ENCODE measurements around the gene KIDINS220. TPM values are rescaled to one million over a fixed set of nuclear protein-coding genes. Genes with fewer than 3 reads are reported as not detected.

KIDINS220 gene
- total RNA-seq, 1 donor from 2014 or later: 47.8 TPM

GRCh38 chr2:8833853-8834252, 3.6 kb downstream of the KIDINS220 start:
- no peak overlapping the region for H3K27ac ChIP-seq (ENCODE audit: low read depth, low read length)
- no peaks in the 10 kb centered on the region for H3K36me3 ChIP-seq (ENCODE audit: insufficient read depth, low read length)
- H3K79me2 ChIP-seq (ENCODE audit: insufficient read depth, low read length): peaks cover 85% of the 10 kb centered on the region
- no peak for FAIRE-seq
- no peaks in the 10 kb centered on the region for H3K9me3 Mint-ChIP-seq (ENCODE audit: unreplicated experiment)
- no peaks in the 10 kb centered on the region for H3K36me3 Mint-ChIP-seq (ENCODE audit: low read depth, unreplicated experiment)
- H3K4me2 ChIP-seq (ENCODE audit: low read length): no peak overlapping the region
- TF ChIP-seq EZH2 (IDR thresholded peaks at IDR 0.05; ENCODE audit: insufficient read depth, low read length) (no peak), CTCF (IDR thresholded peaks at IDR 0.05; ENCODE audit: insufficient read depth, low read depth, low read length) (no peak)
- DNase-seq (ENCODE audit: low read depth): no peak
- H3K9ac ChIP-seq (ENCODE audit: low read length): no peak overlapping the region
- H4K20me1 ChIP-seq (ENCODE audit: insufficient read depth, low read length): peaks cover 73% of the 10 kb centered on the region
- H3K9me3 ChIP-seq (ENCODE audit: insufficient read depth, low read depth, low read length): no peaks in the 10 kb centered on the region
- no peaks in the 10 kb centered on the region for H3K27me3 ChIP-seq (ENCODE audit: insufficient read depth, low read length)
- no peak overlapping the region for H2AFZ ChIP-seq (ENCODE audit: low read depth, low read length)
- H3K27ac Mint-ChIP-seq (ENCODE audit: unreplicated experiment): no peak overlapping the region
- H3K4me1 ChIP-seq (ENCODE audit: insufficient read depth, low read length): peaks cover 7% of the 10 kb centered on the region
- H3K4me3 ChIP-seq (ENCODE audit: insufficient read depth, low read depth, low read length): no peak overlapping the region
- no peak overlapping the region for H3K4me3 Mint-ChIP-seq (ENCODE audit: unreplicated experiment)
- H3K27me3 Mint-ChIP-seq (ENCODE audit: low read depth, unreplicated experiment): no peaks in the 10 kb centered on the region
- no peaks in the 10 kb centered on the region for H3K4me1 Mint-ChIP-seq (ENCODE audit: low read depth, unreplicated experiment)

DNA sequence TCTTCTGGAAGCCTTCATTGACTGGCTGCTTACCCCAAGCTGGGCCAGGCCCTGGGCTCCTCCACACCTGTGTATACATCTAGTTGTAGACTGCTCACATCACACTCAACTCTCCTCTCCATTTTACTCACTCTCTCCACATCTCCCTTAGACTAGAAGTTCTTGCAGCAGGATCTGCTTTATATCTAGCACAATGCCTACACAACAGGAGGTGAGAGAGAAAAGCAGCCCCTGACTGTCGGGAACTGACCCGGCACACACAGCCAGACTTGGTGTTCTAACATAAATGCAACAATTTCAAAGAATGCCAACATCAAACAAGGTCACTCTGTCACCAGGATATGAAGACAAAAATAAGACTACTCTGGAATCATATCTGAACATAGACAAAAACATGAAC, 5.9 kb downstream of the KIDINS220 start:
- no peaks in the 10 kb centered on the region for H3K4me1 Mint-ChIP-seq (ENCODE audit: low read depth, unreplicated experiment)
- H3K79me2 ChIP-seq (ENCODE audit: insufficient read depth, low read length): peaks cover 96% of the 10 kb centered on the region
- peaks cover 87% of the 10 kb centered on the region for H4K20me1 ChIP-seq (ENCODE audit: insufficient read depth, low read length)

More for the DNA sequence above, 5.9 kb downstream of the KIDINS220 start:
- H3K4me1 ChIP-seq (ENCODE audit: insufficient read depth, low read length): peaks cover 6% of the 10 kb centered on the region
- no peak overlapping the region for H3K9ac ChIP-seq (ENCODE audit: low read length)
- H3K4me2 ChIP-seq (ENCODE audit: low read length): no peak overlapping the region
- no peaks in the 10 kb centered on the region for H3K9me3 ChIP-seq (ENCODE audit: insufficient read depth, low read depth, low read length)
- DNase-seq (ENCODE audit: low read depth) (no peak), FAIRE-seq (no peak)
- no peak overlapping the region for H3K27ac ChIP-seq (ENCODE audit: low read depth, low read length)
- TF ChIP-seq CTCF (IDR thresholded peaks at IDR 0.05; ENCODE audit: insufficient read depth, low read depth, low read length) (no peak), EZH2 (IDR thresholded peaks at IDR 0.05; ENCODE audit: insufficient read depth, low read length) (no peak)
- no peaks in the 10 kb centered on the region for H3K36me3 Mint-ChIP-seq (ENCODE audit: low read depth, unreplicated experiment)
- no peak overlapping the region for H2AFZ ChIP-seq (ENCODE audit: low read depth, low read length)
- no peak overlapping the region for H3K27ac Mint-ChIP-seq (ENCODE audit: unreplicated experiment)
- H3K36me3 ChIP-seq (ENCODE audit: insufficient read depth, low read length): no peaks in the 10 kb centered on the region
- no peaks in the 10 kb centered on the region for H3K9me3 Mint-ChIP-seq (ENCODE audit: unreplicated experiment)
- no peaks in the 10 kb centered on the region for H3K27me3 ChIP-seq (ENCODE audit: insufficient read depth, low read length)
- H3K4me3 Mint-ChIP-seq (ENCODE audit: unreplicated experiment): no peak overlapping the region
- no peak overlapping the region for H3K4me3 ChIP-seq (ENCODE audit: insufficient read depth, low read depth, low read length)
- no peaks in the 10 kb centered on the region for H3K27me3 Mint-ChIP-seq (ENCODE audit: low read depth, unreplicated experiment)
